GM19463 (cell line): ENCODE data around the gene SPEM1.
A peak's percentile ranks its signal among the peaks of the same experiment; 100 is the strongest.

Experiments
- ATAC-seq: cut with Tn5 transposase; IDR thresholded peaks from one replicate; pipeline ENCODE4 v1.9.1; 2021; ENCODE audit warnings: mild to moderate bottlenecking, moderate library complexity; ENCODE audit not compliant: unreplicated experiment

Gene SPEM1

GRCh38 chr17:7396147-7396546 is 24.0 kb upstream of the SPEM1 start:
- ATAC-seq, result no peak

- ATAC-seq, result no peak
These were observed 21.5 kb upstream of the SPEM1 start for GRCh38 chr17:7398612-7399011.

- no peak for ATAC-seq
These were observed 16.9 kb upstream of the SPEM1 start for GRCh38 chr17:7403043-7403726.

- no peak for ATAC-seq
These were observed 16.5 kb upstream of the SPEM1 start for GRCh38 chr17:7403727-7403976.

GRCh38 chr17:7403977-7404736 is 16.0 kb upstream of the SPEM1 start, which contains the start of gene TMEM256:
Gene TMEM256, minus strand, starts transcription at chr17:7404097. Its CDS starts 13 bp downstream, at chr17:7404084.
- ATAC-seq, result peak; percentile 97

- no peak for ATAC-seq
These were observed 15.3 kb upstream of the SPEM1 start for GRCh38 chr17:7404737-7405349.

GRCh38 chr17:7405350-7406234 is 14.5 kb upstream of the SPEM1 start:
- no peak for ATAC-seq

GRCh38 chr17:7406235-7406825 is 13.8 kb upstream of the SPEM1 start:
- ATAC-seq, result no peak

GRCh38 chr17:7407082-7407481 is 13.0 kb upstream of the SPEM1 start:
- no peak for ATAC-seq

- ATAC-seq, result no peak
These were observed 12.5 kb upstream of the SPEM1 start, which contains the start of gene NLGN2 for GRCh38 chr17:7407485-7408251. Gene NLGN2, plus strand, starts transcription at chr17:7407845. Its CDS starts 411 bp downstream, at chr17:7408256.

- ATAC-seq, result no peak
These were observed 11.8 kb upstream of the SPEM1 start for GRCh38 chr17:7408252-7408727.

GRCh38 chr17:7408863-7409262 is 11.3 kb upstream of the SPEM1 start:
- no peak for ATAC-seq

GRCh38 chr17:7409716-7410115 is 10.4 kb upstream of the SPEM1 start:
- no peak for ATAC-seq

- no peak for ATAC-seq
These were observed 9.3 kb upstream of the SPEM1 start for GRCh38 chr17:7410634-7411426.

GRCh38 chr17:7411427-7411750 is 8.7 kb upstream of the SPEM1 start:
- ATAC-seq, result no peak

- no peak for ATAC-seq
These were observed 6.7 kb upstream of the SPEM1 start for GRCh38 chr17:7413346-7413985.

GRCh38 chr17:7414837-7415236 is 5.3 kb upstream of the SPEM1 start:
- ATAC-seq, result no peak

- ATAC-seq, result no peak
These were observed 4.3 kb upstream of the SPEM1 start for GRCh38 chr17:7415784-7416183.

- no peak for ATAC-seq
These were observed 3.8 kb upstream of the SPEM1 start for GRCh38 chr17:7416323-7416722.
